Measurements from ENCODE around the gene TCEAL9. TPM values are rescaled to one million over a fixed set of nuclear protein-coding genes. Genes with fewer than 3 reads are reported as not detected.
A peak's percentile ranks its signal among the peaks of the same experiment; 100 is the strongest.

Gene TCEAL9
- polyA plus RNA-seq, 4 donors: 23.3 to 111 (median 49.4) TPM

DNA sequence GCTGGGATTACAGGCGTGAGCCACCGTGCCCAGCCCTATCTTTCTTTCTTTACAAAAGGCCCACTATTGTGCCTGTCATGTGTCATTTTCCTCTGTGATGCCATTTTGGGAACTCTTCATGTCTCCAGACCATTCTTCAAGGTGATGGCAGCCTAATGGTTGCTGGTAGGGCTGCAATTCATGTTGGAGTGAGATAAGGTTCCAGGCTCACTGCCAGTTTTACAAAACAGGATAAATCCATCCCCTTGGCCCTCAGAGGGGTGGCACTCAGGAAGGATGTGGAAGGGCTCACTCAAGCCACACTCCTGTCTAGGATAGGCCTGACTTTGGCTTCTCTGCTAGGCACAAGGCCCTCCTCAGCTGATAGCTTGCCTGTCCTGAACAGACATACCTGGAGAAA is 3.8 kb downstream of the TCEAL9 start:
- Histone ChIP-seq H3K9me3 (ENCODE audit: control insufficient read depth in 2 of 2, insufficient read depth in 1 of 2, low read depth in 1 of 2, low read length in 1 of 2) (no peaks in the 10 kb centered on the region), H3K27me3 (ENCODE audit: control insufficient read depth in 3 of 3, insufficient read depth in 3 of 3, low read length in 3 of 3) (no peaks in the 10 kb centered on the region), H3K4me1 (ENCODE audit: control insufficient read depth in 3 of 3, insufficient read depth in 2 of 3, low read depth in 1 of 3, low read length in 2 of 3) (no peaks in the 10 kb centered on the region), H3K4me3 (ENCODE audit: low read depth in 1 of 3, low read length in 3 of 3) (no peak overlapping the region), H3K27ac (ENCODE audit: low read depth in 1 of 3, low read length in 2 of 3) (no peak overlapping the region), H3K36me3 (ENCODE audit: control insufficient read depth in 3 of 3, insufficient read depth in 2 of 3, low read depth in 1 of 3, low read length in 3 of 3) (no peaks in the 10 kb centered on the region)
- WGBS, 3 donors: 76 to 94% (median 85%) methylated on average over 2 of the region's 2 CpGs
- DNase-seq: no peak
- FAIRE-seq: no peak

DNA sequence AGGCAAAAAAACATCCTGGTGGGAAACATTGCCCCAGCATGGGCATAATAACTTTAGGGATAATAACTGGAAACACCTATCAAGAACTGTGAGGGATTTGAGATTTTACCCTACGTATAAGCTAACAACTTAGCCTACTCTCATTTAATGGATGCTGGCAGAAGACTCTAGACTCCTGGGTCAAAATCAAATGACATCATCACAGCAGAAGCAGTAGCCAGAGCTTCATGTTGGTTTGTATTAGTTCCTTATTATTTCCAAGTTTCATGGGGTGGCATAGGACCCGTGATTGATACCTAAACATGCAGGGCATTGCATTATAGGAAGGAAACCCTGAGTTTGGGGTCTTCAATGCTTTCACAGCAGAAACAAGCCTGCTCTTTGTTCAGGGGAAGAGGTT is 4.6 kb downstream of the TCEAL9 start:
- DNase-seq: no peak
- Histone ChIP-seq H3K27me3 (ENCODE audit: control insufficient read depth in 3 of 3, insufficient read depth in 3 of 3, low read length in 3 of 3) (no peaks in the 10 kb centered on the region), H3K4me1 (ENCODE audit: control insufficient read depth in 3 of 3, insufficient read depth in 2 of 3, low read depth in 1 of 3, low read length in 2 of 3) (no peaks in the 10 kb centered on the region), H3K36me3 (ENCODE audit: control insufficient read depth in 3 of 3, insufficient read depth in 2 of 3, low read depth in 1 of 3, low read length in 3 of 3) (no peaks in the 10 kb centered on the region), H3K27ac (ENCODE audit: low read depth in 1 of 3, low read length in 2 of 3) (no peak overlapping the region), H3K4me3 (ENCODE audit: low read depth in 1 of 3, low read length in 3 of 3) (no peak overlapping the region), H3K9me3 (ENCODE audit: control insufficient read depth in 2 of 2, insufficient read depth in 1 of 2, low read depth in 1 of 2, low read length in 1 of 2) (no peaks in the 10 kb centered on the region)
- 65 to 67% (median 65%) methylated on average over 2 of the region's 2 CpGs for WGBS, 3 donors
- FAIRE-seq: no peak

DNA sequence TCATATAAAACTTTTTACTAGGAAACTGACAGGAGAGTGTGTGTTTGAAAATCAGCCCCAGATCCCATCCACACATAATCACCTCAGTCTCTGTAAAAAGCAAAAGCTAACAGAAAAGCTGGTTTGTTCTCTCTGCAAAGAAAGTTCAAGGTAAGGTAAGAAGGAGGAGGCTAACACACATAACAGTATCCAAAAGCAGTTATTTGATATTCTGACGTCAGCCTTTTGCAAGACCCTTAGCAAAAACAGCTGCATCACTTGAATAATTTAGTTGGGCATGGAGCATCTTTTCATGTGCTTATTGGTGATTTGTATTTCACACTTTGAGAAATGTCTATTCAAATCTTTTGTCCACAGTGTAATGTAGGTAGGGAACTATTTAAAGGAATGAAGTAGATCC is 5.5 kb downstream of the TCEAL9 start:
- H3K9me3 ChIP-seq (ENCODE audit: control insufficient read depth in 2 of 2, insufficient read depth in 1 of 2, low read depth in 1 of 2, low read length in 1 of 2): no peaks in the 10 kb centered on the region
- FAIRE-seq (no peak), DNase-seq (no peak)
- no peaks in the 10 kb centered on the region for H3K27me3 ChIP-seq (ENCODE audit: control insufficient read depth in 3 of 3, insufficient read depth in 3 of 3, low read length in 3 of 3)
- no peaks in the 10 kb centered on the region for H3K4me1 ChIP-seq (ENCODE audit: control insufficient read depth in 3 of 3, insufficient read depth in 2 of 3, low read depth in 1 of 3, low read length in 2 of 3)
- H3K27ac ChIP-seq (ENCODE audit: low read depth in 1 of 3, low read length in 2 of 3): no peak overlapping the region
- H3K4me3 ChIP-seq (ENCODE audit: low read depth in 1 of 3, low read length in 3 of 3): no peak overlapping the region
- WGBS, 3 donors: 42 to 67% (median 52%) methylated on average over 1 of the region's 1 CpG
- no peaks in the 10 kb centered on the region for H3K36me3 ChIP-seq (ENCODE audit: control insufficient read depth in 3 of 3, insufficient read depth in 2 of 3, low read depth in 1 of 3, low read length in 3 of 3)

DNA sequence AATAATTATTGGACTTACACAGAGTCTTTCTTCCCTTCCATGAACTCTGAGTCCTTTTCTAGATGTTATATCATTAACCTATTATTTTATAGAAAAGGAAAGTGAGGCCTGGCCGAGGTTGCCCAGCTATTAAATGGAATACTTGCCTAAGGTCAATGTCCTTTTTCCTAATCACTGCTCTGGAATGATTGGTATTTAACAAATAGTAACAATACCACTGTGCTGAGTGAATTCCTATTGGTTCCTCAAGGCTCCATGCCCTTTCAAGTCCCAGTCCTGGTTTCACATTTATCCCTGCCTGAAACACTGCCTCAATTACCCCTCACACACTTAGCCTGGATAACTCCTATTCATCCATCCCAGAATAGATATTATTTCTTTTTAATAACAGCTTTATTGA is 6.2 kb downstream of the TCEAL9 start:
- Histone ChIP-seq H3K27ac (ENCODE audit: low read depth in 1 of 3, low read length in 2 of 3) (no peak overlapping the region), H3K36me3 (ENCODE audit: control insufficient read depth in 3 of 3, insufficient read depth in 2 of 3, low read depth in 1 of 3, low read length in 3 of 3) (no peaks in the 10 kb centered on the region), H3K4me1 (ENCODE audit: control insufficient read depth in 3 of 3, insufficient read depth in 2 of 3, low read depth in 1 of 3, low read length in 2 of 3) (no peaks in the 10 kb centered on the region), H3K9me3 (ENCODE audit: control insufficient read depth in 2 of 2, insufficient read depth in 1 of 2, low read depth in 1 of 2, low read length in 1 of 2) (no peaks in the 10 kb centered on the region), H3K4me3 (ENCODE audit: low read depth in 1 of 3, low read length in 3 of 3) (no peak overlapping the region), H3K27me3 (ENCODE audit: control insufficient read depth in 3 of 3, insufficient read depth in 3 of 3, low read length in 3 of 3) (no peaks in the 10 kb centered on the region)
- FAIRE-seq (no peak), DNase-seq (peak; percentile 11 to 32)
- WGBS, 3 donors: 6 to 28% (median 11%) methylated on average over 1 of the region's 1 CpG

DNA sequence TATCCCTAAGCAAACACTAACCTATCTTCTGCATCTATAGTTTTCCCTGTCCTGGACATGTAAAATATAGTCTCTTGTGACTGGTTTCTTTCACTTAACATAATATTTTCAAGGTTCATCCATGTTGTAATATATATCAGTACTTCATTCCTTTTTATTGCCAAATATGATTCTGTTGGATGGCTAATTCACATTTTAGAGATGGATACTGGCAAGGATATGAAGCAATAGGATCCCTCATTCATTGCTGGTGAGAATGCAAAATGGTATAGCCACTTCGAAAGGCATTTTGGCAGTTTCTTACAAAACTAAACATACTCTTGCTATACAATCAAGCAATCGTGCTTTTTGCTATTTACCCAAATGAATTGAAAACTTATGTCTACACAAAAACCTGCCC is 6.7 kb downstream of the TCEAL9 start:
- H3K9me3 ChIP-seq (ENCODE audit: control insufficient read depth in 2 of 2, insufficient read depth in 1 of 2, low read depth in 1 of 2, low read length in 1 of 2): no peaks in the 10 kb centered on the region
- H3K27ac ChIP-seq (ENCODE audit: low read depth in 1 of 3, low read length in 2 of 3): no peak overlapping the region
- H3K36me3 ChIP-seq (ENCODE audit: control insufficient read depth in 3 of 3, insufficient read depth in 2 of 3, low read depth in 1 of 3, low read length in 3 of 3): no peaks in the 10 kb centered on the region
- FAIRE-seq (no peak), DNase-seq (no peak)
- no peak overlapping the region for H3K4me3 ChIP-seq (ENCODE audit: low read depth in 1 of 3, low read length in 3 of 3)
- H3K4me1 ChIP-seq (ENCODE audit: control insufficient read depth in 3 of 3, insufficient read depth in 2 of 3, low read depth in 1 of 3, low read length in 2 of 3): no peaks in the 10 kb centered on the region
- H3K27me3 ChIP-seq (ENCODE audit: control insufficient read depth in 3 of 3, insufficient read depth in 3 of 3, low read length in 3 of 3): no peaks in the 10 kb centered on the region
- 83 to 90% (median 86%) methylated on average over 2 of the region's 2 CpGs for whole genome bisulfite sequencing, 3 donors

DNA sequence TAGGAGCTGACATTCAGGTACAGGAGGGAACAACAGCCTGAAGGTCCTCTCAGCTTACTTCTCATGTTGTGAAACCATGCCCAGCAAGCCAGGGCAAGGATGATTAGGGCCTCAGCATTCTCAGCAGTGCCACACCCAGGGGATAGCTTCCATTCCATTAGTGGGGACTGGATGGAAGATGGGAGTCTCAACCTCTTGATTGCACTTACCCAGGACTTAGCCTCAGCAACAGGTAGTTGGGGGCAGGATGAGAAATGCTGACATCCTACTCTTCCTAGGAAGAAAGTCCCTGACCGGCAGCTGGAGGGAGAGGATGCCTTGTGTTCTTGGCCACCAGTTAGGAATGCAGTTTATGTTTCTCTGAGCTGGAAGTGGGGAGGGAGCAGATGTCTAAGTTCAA is 11.2 kb downstream of the TCEAL9 start:
- Histone ChIP-seq H3K9me3 (ENCODE audit: control insufficient read depth in 2 of 2, insufficient read depth in 1 of 2, low read depth in 1 of 2, low read length in 1 of 2) (no peaks in the 10 kb centered on the region), H3K27me3 (ENCODE audit: control insufficient read depth in 3 of 3, insufficient read depth in 3 of 3, low read length in 3 of 3) (no peaks in the 10 kb centered on the region), H3K4me1 (ENCODE audit: control insufficient read depth in 3 of 3, insufficient read depth in 2 of 3, low read depth in 1 of 3, low read length in 2 of 3) (no peaks in the 10 kb centered on the region), H3K36me3 (ENCODE audit: control insufficient read depth in 3 of 3, insufficient read depth in 2 of 3, low read depth in 1 of 3, low read length in 3 of 3) (no peaks in the 10 kb centered on the region), H3K4me3 (ENCODE audit: low read depth in 1 of 3, low read length in 3 of 3) (no peak overlapping the region), H3K27ac (ENCODE audit: low read depth in 1 of 3, low read length in 2 of 3) (no peak overlapping the region)
- DNase-seq: no peak
- FAIRE-seq: no peak
- WGBS, 3 donors: 59 to 73% (median 70%) methylated on average over 1 of the region's 1 CpG

DNA sequence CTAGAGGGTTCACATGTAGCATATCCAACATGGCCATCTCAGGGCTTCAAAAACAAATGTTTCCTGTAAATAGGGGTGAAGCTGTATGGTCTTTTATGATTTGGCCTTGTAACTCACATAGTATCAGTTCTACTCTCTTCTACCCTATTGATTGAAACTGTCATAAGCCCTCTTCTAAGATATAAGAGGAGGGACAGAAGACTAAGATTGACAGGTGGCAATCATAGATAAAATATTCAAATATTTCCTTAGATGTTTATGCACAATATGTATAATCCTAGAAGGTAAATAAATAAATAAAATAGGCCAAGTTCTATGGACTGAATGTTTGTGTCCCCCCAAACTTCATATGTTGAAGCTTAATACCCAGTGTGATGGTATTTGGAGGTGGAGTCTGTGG is 13.2 kb downstream of the TCEAL9 start:
- no peak overlapping the region for H3K27ac ChIP-seq (ENCODE audit: low read depth in 1 of 3, low read length in 2 of 3)
- no peaks in the 10 kb centered on the region for H3K36me3 ChIP-seq (ENCODE audit: control insufficient read depth in 3 of 3, insufficient read depth in 2 of 3, low read depth in 1 of 3, low read length in 3 of 3)
- no peak overlapping the region for H3K4me3 ChIP-seq (ENCODE audit: low read depth in 1 of 3, low read length in 3 of 3)
- no peak for FAIRE-seq
- no peak for DNase-seq
- no peaks in the 10 kb centered on the region for H3K9me3 ChIP-seq (ENCODE audit: control insufficient read depth in 2 of 2, insufficient read depth in 1 of 2, low read depth in 1 of 2, low read length in 1 of 2)
- no peaks in the 10 kb centered on the region for H3K4me1 ChIP-seq (ENCODE audit: control insufficient read depth in 3 of 3, insufficient read depth in 2 of 3, low read depth in 1 of 3, low read length in 2 of 3)
- H3K27me3 ChIP-seq (ENCODE audit: control insufficient read depth in 3 of 3, insufficient read depth in 3 of 3, low read length in 3 of 3): no peaks in the 10 kb centered on the region

DNA sequence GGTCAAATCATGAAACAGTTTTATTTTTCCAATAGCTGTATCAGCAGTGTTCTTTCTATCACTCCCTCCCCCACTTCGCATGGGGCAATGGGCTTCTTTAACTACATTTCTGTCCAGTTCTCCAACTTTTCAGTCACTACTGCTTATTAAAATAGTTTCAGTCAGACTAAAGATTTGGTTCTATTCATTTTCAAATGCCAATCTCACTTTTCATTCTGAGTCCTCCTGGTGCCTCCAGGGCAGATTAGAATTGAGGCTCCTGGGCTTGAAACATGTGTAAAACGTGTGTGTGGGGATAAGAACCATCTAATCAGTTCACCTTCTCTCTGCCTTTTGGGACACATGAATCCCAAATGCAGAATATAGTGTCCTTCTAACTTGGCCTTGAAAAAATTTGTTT is 16.6 kb downstream of the TCEAL9 start:
- FAIRE-seq (no peak), DNase-seq (no peak)
- H3K4me1 ChIP-seq (ENCODE audit: control insufficient read depth in 3 of 3, insufficient read depth in 2 of 3, low read depth in 1 of 3, low read length in 2 of 3): no peaks in the 10 kb centered on the region
- no peaks in the 10 kb centered on the region for H3K9me3 ChIP-seq (ENCODE audit: control insufficient read depth in 2 of 2, insufficient read depth in 1 of 2, low read depth in 1 of 2, low read length in 1 of 2)
- WGBS, 3 donors: 56 to 75% (median 62%) methylated on average over 2 of the region's 2 CpGs
- no peak overlapping the region for H3K4me3 ChIP-seq (ENCODE audit: low read depth in 1 of 3, low read length in 3 of 3)
- H3K27ac ChIP-seq (ENCODE audit: low read depth in 1 of 3, low read length in 2 of 3): no peak overlapping the region
- no peaks in the 10 kb centered on the region for H3K36me3 ChIP-seq (ENCODE audit: control insufficient read depth in 3 of 3, insufficient read depth in 2 of 3, low read depth in 1 of 3, low read length in 3 of 3)
- no peaks in the 10 kb centered on the region for H3K27me3 ChIP-seq (ENCODE audit: control insufficient read depth in 3 of 3, insufficient read depth in 3 of 3, low read length in 3 of 3)

DNA sequence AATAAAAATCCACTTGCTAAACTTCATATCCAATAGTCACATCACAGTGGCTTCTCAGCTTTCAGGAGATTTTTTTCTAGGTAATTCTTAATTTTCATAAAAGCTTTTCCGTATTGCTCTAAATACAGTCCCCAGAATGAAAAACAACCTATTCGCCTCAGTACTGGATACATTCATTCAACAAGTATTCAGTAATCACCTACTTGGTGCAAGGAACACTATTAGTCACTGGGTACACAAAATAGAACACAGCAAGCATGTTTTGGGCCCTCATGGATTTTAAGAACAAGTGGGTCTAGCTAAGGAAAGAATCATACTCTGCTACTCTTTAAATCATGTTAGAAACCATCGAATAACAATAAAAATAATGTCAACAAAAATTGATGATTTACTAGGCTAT is 17.3 kb downstream of the TCEAL9 start:
- no peak for FAIRE-seq
- H3K4me3 ChIP-seq (ENCODE audit: low read depth in 1 of 3, low read length in 3 of 3): no peak overlapping the region
- 50 to 77% (median 67%) methylated on average over 3 of the region's 3 CpGs for WGBS, 3 donors

More for the DNA sequence above, 17.3 kb downstream of the TCEAL9 start:
- H3K4me1 ChIP-seq (ENCODE audit: control insufficient read depth in 3 of 3, insufficient read depth in 2 of 3, low read depth in 1 of 3, low read length in 2 of 3): no peaks in the 10 kb centered on the region
- no peak for DNase-seq
- no peaks in the 10 kb centered on the region for H3K27me3 ChIP-seq (ENCODE audit: control insufficient read depth in 3 of 3, insufficient read depth in 3 of 3, low read length in 3 of 3)
- no peaks in the 10 kb centered on the region for H3K36me3 ChIP-seq (ENCODE audit: control insufficient read depth in 3 of 3, insufficient read depth in 2 of 3, low read depth in 1 of 3, low read length in 3 of 3)
- no peaks in the 10 kb centered on the region for H3K9me3 ChIP-seq (ENCODE audit: control insufficient read depth in 2 of 2, insufficient read depth in 1 of 2, low read depth in 1 of 2, low read length in 1 of 2)
- no peak overlapping the region for H3K27ac ChIP-seq (ENCODE audit: low read depth in 1 of 3, low read length in 2 of 3)
